GM18867 (cell line): ENCODE data around the gene UBAC2.
A peak's percentile ranks its signal among the peaks of the same experiment; 100 is the strongest.
"Not testable (repeated sequence)": the region's sequence is repeated elsewhere in the genome, so short reads cannot be mapped to it uniquely, and the experiment has no call there.

Experiments
- ATAC-seq: cut with Tn5 transposase; IDR thresholded peaks from one replicate; pipeline ENCODE4 v1.9.1; 2021; ENCODE audit warnings: mild to moderate bottlenecking, moderate library complexity; ENCODE audit not compliant: unreplicated experiment

Gene UBAC2

GRCh38 chr13:99182439-99182838, 18.2 kb upstream of the UBAC2 start:
- no peak for ATAC-seq

GRCh38 chr13:99185606-99186005, 15.0 kb upstream of the UBAC2 start:
- no peak for ATAC-seq

GRCh38 chr13:99190147-99190985, 10.3 kb upstream of the UBAC2 start:
- ATAC-seq: no peak

- ATAC-seq: no peak
Measured at GRCh38 chr13:99191336-99191899, 9.2 kb upstream of the UBAC2 start.

GRCh38 chr13:99191900-99192399, 8.7 kb upstream of the UBAC2 start:
- ATAC-seq: peak; percentile 46

- no peak for ATAC-seq
Measured at GRCh38 chr13:99192480-99192879, 8.2 kb upstream of the UBAC2 start.

GRCh38 chr13:99193152-99193551, 7.5 kb upstream of the UBAC2 start:
- no peak for ATAC-seq

GRCh38 chr13:99196466-99197116, 4.1 kb upstream of the UBAC2 start:
- no peak for ATAC-seq

GRCh38 chr13:99197117-99197651, 3.5 kb upstream of the UBAC2 start:
- no peak for ATAC-seq

- peak; percentile 0 for ATAC-seq
Measured at GRCh38 chr13:99199541-99200431, 868 bp upstream of the UBAC2 start.

GRCh38 chr13:99203601-99204579, 3.2 kb downstream of the UBAC2 start:
- ATAC-seq: no peak

GRCh38 chr13:99205621-99206220, 5.1 kb downstream of the UBAC2 start:
- no peak for ATAC-seq

- ATAC-seq: no peak
Measured at GRCh38 chr13:99206226-99206625, 5.6 kb downstream of the UBAC2 start.

- no peak for ATAC-seq
Measured at GRCh38 chr13:99206873-99207272, 6.2 kb downstream of the UBAC2 start.

GRCh38 chr13:99207511-99207910, 6.9 kb downstream of the UBAC2 start:
- no peak for ATAC-seq

- ATAC-seq: no peak
Measured at GRCh38 chr13:99208185-99208584, 7.5 kb downstream of the UBAC2 start.

GRCh38 chr13:99208845-99209527, 8.3 kb downstream of the UBAC2 start:
- no peak for ATAC-seq

- ATAC-seq: not testable (repeated sequence)
Measured at GRCh38 chr13:99210627-99211026, 10.0 kb downstream of the UBAC2 start.
